Activated CD4-positive, alpha-beta T cell treated with anti-CD3 and anti-CD28 coated beads, Interleukin-2, amount 10 ng/mL, durations not matched to agents 7 days and 5 days (primary cell): Measurements from ENCODE around the gene PACS2. TPM values are rescaled to one million over a fixed set of nuclear protein-coding genes. Genes with fewer than 3 reads are reported as not detected.

Experiments
- CTCF ChIA-PET: fragments of 350-600 bp; sonication (Branson Sonifier 250); formaldehyde crosslinking; loops from one replicate; lab custom pipeline; 2021; ENCODE audit warnings: antibody characterized with exemption; lab: Charles Lee
- POLR2A ChIA-PET: fragments of 350-600 bp; sonication (Branson Sonifier 250); formaldehyde crosslinking; loops from one replicate; lab custom pipeline; 2021; ENCODE audit warnings: antibody characterized with exemption; lab: Charles Lee
- DNase-seq: peaks from one replicate; pipeline ENCODE4 v3.0.0-alpha.2; 2020
- H3K27ac Mint-ChIP-seq: one replicate; pipeline ENCODE4 v1.8.0; 2021; ENCODE audit warnings: mild to moderate bottlenecking, moderate library complexity, mixed read lengths
- H3K27me3 Mint-ChIP-seq: one replicate; pipeline ENCODE4 v1.8.0; 2021; ENCODE audit warnings: mixed read lengths
- H3K36me3 Mint-ChIP-seq: one replicate; pipeline ENCODE4 v1.8.0; 2021; ENCODE audit warnings: low read depth, mixed read lengths
- H3K4me1 Mint-ChIP-seq: one replicate; pipeline ENCODE4 v1.8.0; 2021; ENCODE audit warnings: mixed read lengths
- H3K4me3 Mint-ChIP-seq: one replicate; pipeline ENCODE4 v1.8.0; 2021; ENCODE audit warnings: mild to moderate bottlenecking, moderate library complexity, mixed read lengths
- H3K9me3 Mint-ChIP-seq: one replicate; pipeline ENCODE4 v1.8.0; 2021; ENCODE audit warnings: mixed read lengths
- total RNA-seq, 2 experiments: library from RNA; stranded (reverse); gene quantifications; one replicate each; pipeline ENCODE4 v1.2.3, GENCODE V29; 2021

PACS2 gene
- total RNA-seq, 2 experiments from 2014 or later = 43.3 to 46.8 TPM

DNA sequence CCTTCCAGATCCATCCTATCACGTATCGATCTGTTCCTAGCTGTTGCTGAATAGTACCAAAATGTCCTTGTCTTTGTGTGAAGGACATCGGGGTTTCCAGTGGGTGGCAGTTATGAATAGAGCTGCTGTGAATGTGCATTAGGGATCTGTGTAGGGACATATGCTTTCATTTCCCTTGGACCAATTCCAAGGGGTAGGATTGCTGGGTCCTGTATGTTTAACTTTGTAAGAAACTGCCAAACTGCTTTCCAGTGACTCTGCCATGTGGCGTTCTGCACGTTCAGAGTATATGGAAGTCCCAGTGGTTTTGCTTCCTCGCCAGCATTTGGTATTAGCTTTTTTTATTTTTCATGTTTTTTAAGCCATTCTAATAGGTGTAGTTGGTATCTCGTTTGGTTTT is 28.6 kb downstream of the PACS2 start:
- Mint-ChIP-seq H3K9me3 (peaks cover 5% of the 10 kb centered on the region), H3K27ac (no peak overlapping the region), H3K27me3 (no peaks in the 10 kb centered on the region), H3K4me3 (no peak overlapping the region), H3K36me3 (peaks cover 3% of the 10 kb centered on the region), H3K4me1 (no peaks in the 10 kb centered on the region)
- ChIA-PET CTCF (interaction anchor here (1.5 kb wide), 1 partner anchor 17 kb away, joined by 3 read pairs; no protein-coding TSS in a partner anchor), POLR2A (interaction anchor here (0.5 kb wide), 1 partner anchor 22 kb away, joined by 5 read pairs; no protein-coding TSS in a partner anchor)
- no peak for DNase-seq

DNA sequence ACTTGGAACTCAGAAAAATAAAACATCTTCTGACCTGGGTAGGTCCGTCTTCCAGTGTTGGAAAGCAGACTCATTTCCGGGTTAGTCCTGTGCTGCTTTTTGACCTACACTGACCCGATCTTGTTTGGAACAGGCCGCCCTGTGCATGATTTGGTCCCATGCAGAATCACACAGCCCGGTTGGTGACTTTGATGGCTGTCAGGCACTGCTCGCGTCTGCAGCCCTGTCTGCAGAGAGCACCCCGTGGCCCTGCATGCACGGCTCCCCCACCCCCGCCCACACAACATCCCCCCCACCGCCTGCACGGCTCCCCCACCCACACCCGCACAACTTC is 31.6 kb downstream of the PACS2 start:
- no peak for DNase-seq
- H3K4me3 Mint-ChIP-seq = no peak overlapping the region
- peaks cover 5% of the 10 kb centered on the region for H3K9me3 Mint-ChIP-seq
- CTCF ChIA-PET = no interaction called here
- no peaks in the 10 kb centered on the region for H3K4me1 Mint-ChIP-seq
- POLR2A ChIA-PET = no interaction called here
- H3K27me3 Mint-ChIP-seq = no peaks in the 10 kb centered on the region
- H3K27ac Mint-ChIP-seq = no peak overlapping the region
- peaks cover 3% of the 10 kb centered on the region for H3K36me3 Mint-ChIP-seq

DNA sequence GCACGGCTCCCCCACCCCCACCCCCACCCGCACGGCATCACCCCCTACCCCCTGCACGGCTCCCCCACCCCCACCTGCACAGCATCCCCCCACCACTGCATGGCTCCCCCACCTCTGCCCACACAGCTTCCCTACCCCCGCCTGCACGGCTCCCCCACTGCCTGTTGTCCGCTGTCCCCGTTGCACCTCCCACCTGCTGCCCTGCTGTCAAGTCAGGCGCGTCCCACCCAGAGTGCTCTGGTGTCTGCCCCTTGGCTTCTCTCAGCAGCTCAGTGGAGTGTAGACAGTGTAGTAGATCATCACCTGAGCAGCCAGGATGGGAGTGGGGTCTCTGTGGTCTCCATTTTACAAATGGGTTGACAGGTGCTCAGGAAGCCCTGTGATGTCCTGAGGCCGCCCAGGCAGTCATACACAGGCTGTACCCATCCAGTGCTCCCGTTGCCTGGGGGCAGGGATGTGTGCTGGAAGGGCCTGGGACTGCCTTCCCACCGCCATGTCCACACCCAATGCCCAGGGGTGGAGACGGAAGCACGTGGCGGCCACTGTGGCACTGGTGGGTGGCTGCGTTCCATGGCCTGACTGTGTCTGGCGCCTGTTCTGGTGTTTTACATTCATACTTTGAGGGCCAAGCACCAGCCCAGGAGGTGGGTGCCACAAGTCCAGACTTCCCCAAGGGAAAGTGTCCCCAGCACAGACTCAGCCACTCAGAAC is 32.5 kb downstream of the PACS2 start:
- H3K9me3 Mint-ChIP-seq = peaks cover 5% of the 10 kb centered on the region
- CTCF ChIA-PET = no interaction called here
- POLR2A ChIA-PET = no interaction called here

DNA sequence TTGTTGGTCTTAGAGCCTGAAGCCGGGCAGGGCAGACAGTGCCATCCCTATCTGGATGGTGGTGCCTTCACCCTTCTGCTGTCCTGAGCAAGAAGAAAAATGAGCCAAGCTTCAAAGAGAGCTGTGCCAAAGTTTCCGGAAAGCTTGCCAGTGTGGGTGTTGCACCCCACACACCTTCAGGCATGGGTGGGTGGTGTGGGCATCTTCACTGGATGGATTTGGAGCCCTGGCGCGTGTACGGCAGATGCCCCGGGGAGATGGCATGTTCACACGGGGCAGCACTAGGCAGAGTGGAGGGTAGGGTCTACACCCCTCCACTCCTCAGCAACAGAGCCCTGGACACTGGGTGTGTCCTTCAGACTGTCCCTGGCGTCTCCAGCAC is 33.0 kb downstream of the PACS2 start:
- H3K9me3 Mint-ChIP-seq = peaks cover 5% of the 10 kb centered on the region
- no peak overlapping the region for H3K27ac Mint-ChIP-seq
- peaks cover 3% of the 10 kb centered on the region for H3K36me3 Mint-ChIP-seq
- H3K4me3 Mint-ChIP-seq = no peak overlapping the region
- DNase-seq = no peak
- no peaks in the 10 kb centered on the region for H3K27me3 Mint-ChIP-seq
- peaks cover 3% of the 10 kb centered on the region for H3K4me1 Mint-ChIP-seq
- ChIA-PET POLR2A (no interaction called here), CTCF (no interaction called here)

More for the DNA sequence above, 32.5 kb downstream of the PACS2 start:
- Mint-ChIP-seq H3K27ac (no peak overlapping the region), H3K27me3 (no peaks in the 10 kb centered on the region), H3K4me3 (no peak overlapping the region), H3K4me1 (peaks cover 1% of the 10 kb centered on the region), H3K36me3 (peaks cover 3% of the 10 kb centered on the region)
- no peak for DNase-seq

DNA sequence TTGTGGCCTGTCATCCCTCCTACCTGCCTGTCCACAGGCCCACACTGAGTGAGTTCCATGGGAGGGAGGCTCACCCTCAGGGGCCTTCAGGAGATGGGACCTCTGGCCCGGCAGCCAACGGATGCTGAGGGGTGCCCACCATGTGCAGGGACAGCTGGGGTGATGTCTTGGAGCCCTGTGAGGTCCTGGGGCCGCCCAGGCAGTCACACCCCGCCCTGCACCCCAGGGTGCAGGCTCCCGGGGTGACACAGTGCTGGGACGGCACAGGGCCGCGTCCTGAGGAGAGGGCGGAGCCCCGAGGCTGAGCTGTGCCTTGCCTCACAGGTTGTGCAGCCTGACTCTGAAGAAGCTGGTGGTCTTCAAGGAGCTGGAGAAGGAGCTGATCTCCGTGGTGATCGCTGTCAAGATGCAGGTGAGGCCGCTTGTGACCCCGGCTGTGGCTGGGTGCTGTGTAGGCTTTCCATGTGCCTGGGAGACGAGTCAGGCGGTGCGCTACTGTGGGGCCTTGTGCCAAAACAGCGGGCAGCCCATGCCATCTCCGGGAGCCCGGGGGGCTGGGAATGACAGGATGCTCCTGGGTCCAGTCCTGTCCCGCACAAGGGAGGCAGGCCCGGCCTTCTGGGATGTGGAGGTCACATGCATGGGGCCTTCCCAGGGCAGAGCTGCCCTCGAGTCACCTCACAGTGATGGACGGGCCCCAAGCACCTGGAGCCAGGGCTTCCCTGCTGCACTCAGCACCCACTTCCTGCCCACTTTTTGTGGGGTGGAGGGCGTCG is 33.8 kb downstream of the PACS2 start:
- no peaks in the 10 kb centered on the region for H3K27me3 Mint-ChIP-seq
- no peak for DNase-seq
- peaks cover 3% of the 10 kb centered on the region for H3K36me3 Mint-ChIP-seq
- H3K9me3 Mint-ChIP-seq = peaks cover 5% of the 10 kb centered on the region
- H3K27ac Mint-ChIP-seq = no peak overlapping the region
- no peak overlapping the region for H3K4me3 Mint-ChIP-seq
- CTCF ChIA-PET = no interaction called here
- H3K4me1 Mint-ChIP-seq = peaks cover 3% of the 10 kb centered on the region
- POLR2A ChIA-PET = no interaction called here

DNA sequence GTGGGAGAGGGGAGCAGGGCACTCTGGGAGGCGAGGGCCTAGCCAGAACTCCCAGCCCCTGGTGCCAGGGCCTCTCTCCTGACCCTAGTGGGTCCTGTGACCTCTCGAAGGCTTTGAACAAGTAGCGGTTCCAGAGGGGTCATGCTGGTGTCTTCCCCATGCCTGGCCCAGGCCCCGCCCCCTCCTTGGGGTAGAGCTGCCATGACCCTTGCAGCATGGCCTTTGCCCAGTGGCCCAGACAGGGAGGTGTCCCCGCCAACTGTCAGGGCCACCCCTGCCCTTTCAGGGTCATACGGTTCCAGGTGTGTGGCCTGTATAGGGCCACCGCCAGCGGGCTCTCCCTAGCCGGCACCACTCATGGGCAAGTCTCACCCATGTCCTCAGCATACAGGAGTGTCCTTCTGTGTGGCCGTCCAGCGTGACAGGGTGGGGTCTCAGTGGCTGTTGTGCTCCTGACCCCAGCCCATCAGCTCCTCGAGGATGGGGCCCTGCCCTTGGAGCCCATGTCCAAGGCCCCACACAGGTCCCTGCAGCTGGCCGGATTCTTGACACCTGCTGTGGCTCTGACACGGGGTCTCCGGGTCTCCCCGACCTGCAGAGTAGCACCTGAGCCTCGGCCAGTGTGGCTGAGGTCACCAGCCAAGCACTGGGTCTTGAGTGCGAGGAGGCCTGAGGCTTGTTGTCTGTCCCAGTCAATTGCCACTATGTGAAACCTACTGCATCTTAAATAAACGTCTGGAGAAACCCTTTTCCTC is 34.6 kb downstream of the PACS2 start:
- POLR2A ChIA-PET = no interaction called here
- Mint-ChIP-seq H3K9me3 (peaks cover 5% of the 10 kb centered on the region), H3K4me1 (peaks cover 3% of the 10 kb centered on the region), H3K36me3 (peaks cover 3% of the 10 kb centered on the region), H3K27ac (no peak overlapping the region), H3K27me3 (no peaks in the 10 kb centered on the region), H3K4me3 (no peak overlapping the region)
- no peak for DNase-seq
- CTCF ChIA-PET = no interaction called here

DNA sequence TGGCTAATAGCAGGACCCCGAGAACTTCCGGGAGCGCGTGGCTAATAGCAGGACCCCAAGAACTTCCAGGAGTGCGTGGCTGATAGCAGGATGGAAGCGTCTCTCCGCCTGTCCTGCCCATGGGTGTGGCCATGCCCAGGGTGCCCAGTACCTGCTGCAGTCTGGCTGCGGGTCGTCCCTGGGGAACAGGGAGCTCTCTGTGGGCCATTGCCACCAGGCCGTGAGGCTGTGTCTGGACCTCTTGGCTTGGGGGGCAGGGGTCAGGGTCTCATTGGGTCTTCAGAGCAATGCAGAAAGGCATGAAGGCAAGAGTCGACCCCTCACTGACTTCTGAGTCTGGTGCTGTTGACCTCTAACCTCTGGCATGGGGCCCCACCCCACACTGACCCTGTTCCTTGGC is 35.4 kb downstream of the PACS2 start:
- no peak for DNase-seq
- Mint-ChIP-seq H3K36me3 (peaks cover 3% of the 10 kb centered on the region), H3K9me3 (peaks cover 5% of the 10 kb centered on the region), H3K27ac (peak overlapping the region; percentile 78), H3K27me3 (no peaks in the 10 kb centered on the region), H3K4me1 (peaks cover 3% of the 10 kb centered on the region), H3K4me3 (no peak overlapping the region)
- ChIA-PET CTCF (no interaction called here), POLR2A (no interaction called here)

DNA sequence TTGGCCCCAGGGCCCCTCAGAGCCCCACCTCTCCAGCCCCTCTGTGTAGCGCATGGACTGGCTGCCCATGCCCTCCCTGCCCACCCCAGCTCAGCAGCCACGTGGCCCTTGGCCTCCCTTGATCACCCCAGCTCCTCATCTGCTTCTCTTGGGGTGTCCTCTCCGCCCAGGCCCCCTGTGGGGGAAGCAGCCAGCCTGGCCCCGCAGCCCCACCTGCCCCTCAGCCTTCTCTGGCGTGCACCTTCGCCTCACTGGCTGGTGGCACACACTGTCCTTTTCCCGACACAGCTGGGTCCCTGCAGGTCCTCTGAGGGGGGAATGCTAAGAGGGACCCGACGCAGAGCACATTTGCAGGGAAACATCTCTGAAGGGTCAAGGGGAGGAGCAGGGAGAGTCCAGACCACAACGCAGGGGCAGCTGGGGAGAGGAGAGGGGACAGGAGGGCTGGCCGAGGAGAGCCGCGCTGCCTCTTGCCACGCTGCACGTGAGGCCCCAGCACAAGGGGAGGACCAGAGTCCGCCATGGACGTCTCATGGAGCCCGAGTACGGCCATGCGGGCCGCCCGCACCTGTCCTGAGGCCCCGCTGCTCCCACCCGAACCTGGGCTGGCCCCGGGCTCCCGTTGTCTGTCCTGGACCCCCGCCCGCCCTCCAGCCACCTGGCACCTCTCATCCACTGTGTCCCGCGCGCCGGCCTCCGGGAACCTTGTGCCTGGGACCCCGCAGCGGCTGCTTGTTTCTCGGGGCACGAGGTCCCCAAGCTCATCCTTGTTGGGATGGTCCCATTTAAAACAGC is 36.1 kb downstream of the PACS2 start:
- DNase-seq = no peak
- ChIA-PET CTCF (interaction anchor here (1.2 kb wide), 1 partner anchor 174 kb away, joined by 3 read pairs; no protein-coding TSS in a partner anchor), POLR2A (no interaction called here)
- no peaks in the 10 kb centered on the region for H3K27me3 Mint-ChIP-seq
- peaks cover 2% of the 10 kb centered on the region for H3K9me3 Mint-ChIP-seq
- H3K27ac Mint-ChIP-seq = peak overlapping the region; percentile 78
- H3K36me3 Mint-ChIP-seq = peaks cover 1% of the 10 kb centered on the region
- peaks cover 3% of the 10 kb centered on the region for H3K4me1 Mint-ChIP-seq
- no peak overlapping the region for H3K4me3 Mint-ChIP-seq

DNA sequence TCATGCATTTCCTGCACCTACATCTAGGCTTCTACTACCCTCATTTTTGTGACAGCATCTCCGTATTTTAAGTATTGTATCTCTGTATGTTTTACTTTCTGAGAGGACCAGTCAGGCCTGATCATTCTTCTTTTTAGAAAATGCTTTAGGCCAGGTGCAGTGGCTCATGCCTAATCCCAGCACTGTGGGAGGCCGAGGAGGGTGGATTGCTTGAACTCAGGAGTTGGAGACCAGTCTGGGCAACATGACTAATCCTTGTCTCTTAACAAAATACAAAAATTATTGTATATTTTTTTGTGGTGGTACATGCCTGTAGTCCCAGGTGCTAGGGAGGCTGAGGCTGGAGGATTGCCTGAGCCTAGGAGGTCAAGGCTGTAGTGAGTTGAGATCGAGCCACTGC is 36.9 kb downstream of the PACS2 start:
- Mint-ChIP-seq H3K9me3 (no peaks in the 10 kb centered on the region), H3K27ac (no peak overlapping the region), H3K36me3 (no peaks in the 10 kb centered on the region), H3K4me3 (no peak overlapping the region), H3K27me3 (no peaks in the 10 kb centered on the region), H3K4me1 (peaks cover 3% of the 10 kb centered on the region)
- ChIA-PET POLR2A (no interaction called here), CTCF (interaction anchor here (0.7 to 1.4 kb wide), 11 partner anchors 9 to 256 kb away, joined by 3 to 9 read pairs (median 4); no protein-coding TSS in a partner anchor)
- DNase-seq = no peak

DNA sequence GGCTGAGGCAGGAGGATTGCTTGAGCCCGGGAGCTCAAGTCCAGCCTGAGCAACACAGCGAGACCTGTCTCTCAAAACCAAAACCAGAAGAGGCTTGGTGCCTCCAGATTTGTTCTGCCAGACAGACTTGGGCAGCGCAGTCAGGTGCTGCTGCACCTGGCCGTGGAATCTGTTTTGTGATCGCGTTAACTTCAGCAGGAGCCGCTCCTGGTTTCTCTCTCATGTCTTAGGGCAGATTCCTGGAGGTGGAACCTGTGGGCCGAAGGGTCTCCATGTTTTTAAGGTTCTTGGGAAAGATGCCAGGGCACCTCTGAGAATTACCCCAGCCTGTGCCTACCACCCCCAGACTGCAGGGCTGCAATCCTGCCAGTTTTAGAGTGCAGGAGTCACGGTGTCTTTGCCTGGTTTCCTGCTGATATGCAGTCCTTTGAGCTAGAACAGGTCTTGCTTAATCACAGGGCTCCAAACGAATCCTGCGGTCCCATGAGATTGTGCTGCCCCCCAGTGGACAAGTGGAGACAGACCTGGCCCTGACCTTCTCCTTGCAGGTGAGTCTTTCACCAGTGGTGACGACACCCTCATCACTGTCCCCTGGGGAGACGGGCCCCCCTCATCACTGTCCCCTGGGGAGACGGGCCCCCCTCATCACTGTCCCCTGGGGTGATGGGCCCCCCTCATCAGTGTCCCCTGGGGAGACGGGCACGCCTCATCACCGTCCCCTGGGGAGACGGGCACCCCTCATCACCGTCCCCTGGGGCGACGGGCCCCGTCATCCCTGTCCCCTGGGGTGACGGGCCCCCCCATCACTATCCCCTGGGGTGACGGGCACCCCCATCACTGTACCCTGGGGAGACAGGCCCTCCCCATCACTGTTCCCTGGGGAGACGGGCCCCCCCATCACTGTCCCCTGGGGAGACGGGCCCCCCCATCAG is 37.6 kb downstream of the PACS2 start:
- POLR2A ChIA-PET = no interaction called here

DNA sequence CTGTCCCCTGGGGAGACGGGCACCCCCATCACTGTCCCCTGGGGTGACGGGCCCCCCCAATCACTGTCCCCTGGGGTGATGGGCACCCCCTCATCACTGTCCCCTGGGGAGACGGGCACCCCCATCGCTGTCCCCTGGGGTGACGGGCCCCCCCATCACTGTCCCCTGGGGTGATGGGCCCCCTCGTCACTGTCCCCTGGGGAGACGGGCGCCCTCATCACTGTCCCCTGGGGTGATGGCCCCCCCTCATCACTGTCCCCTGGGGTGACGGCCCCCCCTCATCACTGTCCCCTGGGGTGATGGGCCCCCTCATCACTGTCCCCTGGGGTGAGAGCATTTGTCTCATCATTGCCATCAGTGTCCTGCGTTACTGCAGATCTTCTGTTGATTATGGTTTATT is 38.6 kb downstream of the PACS2 start:
- Mint-ChIP-seq H3K36me3 (no peaks in the 10 kb centered on the region), H3K9me3 (no peaks in the 10 kb centered on the region), H3K27ac (no peak overlapping the region), H3K27me3 (no peaks in the 10 kb centered on the region), H3K4me1 (peaks cover 3% of the 10 kb centered on the region), H3K4me3 (no peak overlapping the region)
- POLR2A ChIA-PET = no interaction called here
- CTCF ChIA-PET = no interaction called here
- DNase-seq = no peak

More for the DNA sequence above, 37.6 kb downstream of the PACS2 start:
- no peaks in the 10 kb centered on the region for H3K9me3 Mint-ChIP-seq
- H3K4me1 Mint-ChIP-seq = peaks cover 3% of the 10 kb centered on the region
- peak; percentile 94 for DNase-seq
- no peak overlapping the region for H3K4me3 Mint-ChIP-seq
- no peaks in the 10 kb centered on the region for H3K27me3 Mint-ChIP-seq
- H3K36me3 Mint-ChIP-seq = no peaks in the 10 kb centered on the region
- peak overlapping the region; percentile 66 for H3K27ac Mint-ChIP-seq
- CTCF ChIA-PET = interaction anchor here (0.6 to 1.4 kb wide), 15 partner anchors 8 to 261 kb away, joined by 3 to 12 read pairs (median 4); no protein-coding TSS in a partner anchor
